ENCODE results near the gene PSMC5. TPM values are rescaled to one million over a fixed set of nuclear protein-coding genes. Genes with fewer than 3 reads are reported as not detected.

Gene PSMC5
- total and polyA plus RNA-seq, 3 experiments from 2014 or later = 201 to 212 (median 208) TPM

- Histone ChIP-seq H3K36me3 (ENCODE audit: insufficient read depth, low read length) (peaks cover 74% of the 10 kb centered on the region), H3K4me3 (ENCODE audit: low read length) (no peak overlapping the region), H3K27ac (ENCODE audit: low read depth, low read length) (no peak overlapping the region), H3K27me3 (ENCODE audit: insufficient read depth, low read length, poor library complexity, severe bottlenecking) (no peaks in the 10 kb centered on the region), H3K4me1 (ENCODE audit: insufficient read depth, low read length) (peaks cover 18% of the 10 kb centered on the region), H3K9me3 (ENCODE audit: low read length) (no peaks in the 10 kb centered on the region)
- Mint-ChIP-seq H3K4me3 (peak overlapping the region in 1 of 7 donors; percentile 49), H3K27me3 (peaks cover 0 to 2% of the 10 kb centered on the region in 2 donors), H3K9me3 (no peaks in the 10 kb centered on the region), H3K27ac (peak overlapping the region in 4 of 8 donors; percentile 12 to 68 (median 48)), H3K4me1 (peaks cover 32 to 51% (median 37%) of the 10 kb centered on the region in 3 donors), H3K36me3 (peaks cover 12 to 94% (median 29%) of the 10 kb centered on the region in 3 donors)
- no peak for DNase-seq
- ChIA-PET POLR2A (interaction anchor here (0.7 kb wide), 1 partner anchor 40 kb away, joined by 3 read pairs; no protein-coding TSS in a partner anchor), CTCF (no interaction called here)
Measured at GRCh38 chr17:63822537-63822936, 4.7 kb upstream of the PSMC5 start.

DNA sequence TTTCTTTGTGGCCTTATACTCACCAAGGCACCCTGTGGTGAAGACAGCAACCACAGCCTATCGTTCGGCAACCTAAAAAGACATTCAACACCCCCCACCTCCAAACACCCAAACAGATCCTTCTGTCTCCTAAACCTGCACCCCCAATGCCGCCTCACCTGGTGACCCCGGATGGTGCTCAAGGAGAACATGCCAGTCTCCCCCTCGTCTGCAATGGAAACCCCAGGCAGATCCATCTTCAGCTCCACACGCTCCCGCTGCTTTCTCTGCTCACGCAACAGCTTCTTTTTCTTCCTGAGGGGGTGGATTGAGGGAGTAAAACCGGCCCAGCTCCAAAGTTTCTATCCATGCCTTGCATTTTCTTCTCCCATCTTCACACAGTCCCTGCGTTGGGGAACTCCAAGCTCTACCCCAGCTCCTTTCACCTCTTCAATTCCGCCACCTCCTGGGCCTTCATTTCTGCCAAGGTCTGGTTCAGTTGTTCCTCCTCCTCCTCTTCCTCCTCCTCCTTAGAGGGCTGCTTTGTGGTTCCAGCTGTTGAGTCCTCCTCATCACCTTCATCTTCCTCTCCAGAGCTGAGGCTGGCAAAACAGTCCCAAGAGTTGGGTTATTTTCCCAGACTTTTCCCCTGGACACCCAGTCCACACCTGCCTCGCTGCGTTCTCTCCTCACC is 3.4 kb upstream of the PSMC5 start:
- peaks cover 12 to 87% (median 25%) of the 10 kb centered on the region in 3 donors for H3K36me3 Mint-ChIP-seq
- peaks cover 0 to 2% of the 10 kb centered on the region in 2 donors for H3K27me3 Mint-ChIP-seq
- Histone ChIP-seq H3K4me3 (ENCODE audit: low read length) (no peak overlapping the region), H3K4me1 (ENCODE audit: insufficient read depth, low read length) (peaks cover 29% of the 10 kb centered on the region), H3K27ac (ENCODE audit: low read depth, low read length) (no peak overlapping the region), H3K9me3 (ENCODE audit: low read length) (no peaks in the 10 kb centered on the region), H3K27me3 (ENCODE audit: insufficient read depth, low read length, poor library complexity, severe bottlenecking) (no peaks in the 10 kb centered on the region), H3K36me3 (ENCODE audit: insufficient read depth, low read length) (peaks cover 61% of the 10 kb centered on the region)
- H3K9me3 Mint-ChIP-seq = no peaks in the 10 kb centered on the region
- DNase-seq = no peak
- peak overlapping the region; percentile 29 to 99 (median 80) for H3K27ac Mint-ChIP-seq
- ChIA-PET CTCF (interaction anchor here (1.5 kb wide), 1 partner anchor 11 kb away, joined by 7 read pairs; no protein-coding TSS in a partner anchor), POLR2A (interaction anchor here (0.6 to 0.9 kb wide), 2 partner anchors 20 to 101 kb away, joined by 3 to 6 read pairs; no protein-coding TSS in a partner anchor)
- H3K4me3 Mint-ChIP-seq = peak overlapping the region in 3 of 7 donors; percentile 19 to 44 (median 25)
- peaks cover 43 to 63% (median 44%) of the 10 kb centered on the region in 3 donors for H3K4me1 Mint-ChIP-seq

- H3K36me3 ChIP-seq (ENCODE audit: insufficient read depth, low read length) = peaks cover 58% of the 10 kb centered on the region
- no peaks in the 10 kb centered on the region for H3K9me3 ChIP-seq (ENCODE audit: low read length)
- CTCF ChIA-PET = interaction anchor here (1.5 kb wide), 1 partner anchor 11 kb away, joined by 7 read pairs; no protein-coding TSS in a partner anchor
- peaks cover 32% of the 10 kb centered on the region for H3K4me1 ChIP-seq (ENCODE audit: insufficient read depth, low read length)
- DNase-seq = no peak
- peaks cover 0 to 2% of the 10 kb centered on the region in 2 donors for H3K27me3 Mint-ChIP-seq
- peaks cover 12 to 87% (median 21%) of the 10 kb centered on the region in 3 donors for H3K36me3 Mint-ChIP-seq
- H3K27ac Mint-ChIP-seq = peak overlapping the region; percentile 7 to 99 (median 74)
- H3K4me1 Mint-ChIP-seq = peaks cover 44 to 69% (median 49%) of the 10 kb centered on the region in 3 donors
- H3K27me3 ChIP-seq (ENCODE audit: insufficient read depth, low read length, poor library complexity, severe bottlenecking) = no peaks in the 10 kb centered on the region
- H3K4me3 Mint-ChIP-seq = peak overlapping the region in 3 of 7 donors; percentile 25 to 44 (median 35)
- H3K4me3 ChIP-seq (ENCODE audit: low read length) = no peak overlapping the region
- no peak overlapping the region for H3K27ac ChIP-seq (ENCODE audit: low read depth, low read length)
- POLR2A ChIA-PET = interaction anchor here (0.6 to 4.2 kb wide), 2 partner anchors 11 to 51 kb away, joined by 4 to 26 read pairs; partner anchors contain the start of genes CCDC47 and DDX42
- no peaks in the 10 kb centered on the region for H3K9me3 Mint-ChIP-seq
Measured at GRCh38 chr17:63824362-63824761, 2.9 kb upstream of the PSMC5 start.

- H3K36me3 Mint-ChIP-seq = peaks cover 24 to 87% (median 29%) of the 10 kb centered on the region in 3 donors
Measured at GRCh38 chr17:63826468-63827001, 696 bp upstream of the PSMC5 start.

GRCh38 chr17:63827801-63828221 is 580 bp downstream of the PSMC5 start:
- Histone ChIP-seq H3K9me3 (ENCODE audit: low read length) (no peaks in the 10 kb centered on the region), H3K27me3 (ENCODE audit: insufficient read depth, low read length, poor library complexity, severe bottlenecking) (no peaks in the 10 kb centered on the region), H3K4me3 (ENCODE audit: low read length) (peak overlapping the region; percentile 94), H3K36me3 (ENCODE audit: insufficient read depth, low read length) (peaks cover 63% of the 10 kb centered on the region), H3K27ac (ENCODE audit: low read depth, low read length) (peak overlapping the region; percentile 78), H3K4me1 (ENCODE audit: insufficient read depth, low read length) (peaks cover 58% of the 10 kb centered on the region)
- DNase-seq = no peak
- Mint-ChIP-seq H3K9me3 (no peaks in the 10 kb centered on the region), H3K36me3 (peaks cover 24 to 87% (median 24%) of the 10 kb centered on the region in 3 donors), H3K27ac (peak overlapping the region; percentile 97 to 100 (median 99)), H3K27me3 (peaks cover 0 to 2% of the 10 kb centered on the region in 2 donors), H3K4me3 (peak overlapping the region; percentile 95 to 100 (median 97)), H3K4me1 (peaks cover 70 to 88% (median 75%) of the 10 kb centered on the region in 3 donors)
- POLR2A ChIA-PET = interaction anchor here (0.8 to 7.8 kb wide), 4 partner anchors 14 to 129 kb away, joined by 3 to 73 read pairs (median 15); partner anchors contain the start of genes CCDC47, DDX42 and SMARCD2
- CTCF ChIA-PET = interaction anchor here (1.0 to 6.1 kb wide), 3 partner anchors 13 to 46 kb away, joined by 3 to 48 read pairs (median 37); partner anchors contain the start of gene SMARCD2

More at GRCh38 chr17:63826468-63827001, 696 bp upstream of the PSMC5 start:
- H3K36me3 ChIP-seq (ENCODE audit: insufficient read depth, low read length) = peaks cover 65% of the 10 kb centered on the region
- no peaks in the 10 kb centered on the region for H3K9me3 Mint-ChIP-seq
- CTCF ChIA-PET = interaction anchor here (1.3 to 6.1 kb wide), 3 partner anchors 14 to 33 kb away, joined by 3 to 48 read pairs (median 37); partner anchors contain the start of gene SMARCD2
- peak overlapping the region; percentile 78 for H3K27ac ChIP-seq (ENCODE audit: low read depth, low read length)
- H3K4me3 Mint-ChIP-seq = peak overlapping the region; percentile 95 to 100 (median 97)
- peak overlapping the region; percentile 94 for H3K4me3 ChIP-seq (ENCODE audit: low read length)
- H3K4me1 Mint-ChIP-seq = peaks cover 62 to 88% (median 70%) of the 10 kb centered on the region in 3 donors
- DNase-seq = no peak
- H3K27me3 ChIP-seq (ENCODE audit: insufficient read depth, low read length, poor library complexity, severe bottlenecking) = no peaks in the 10 kb centered on the region
- peaks cover 49% of the 10 kb centered on the region for H3K4me1 ChIP-seq (ENCODE audit: insufficient read depth, low read length)
- peaks cover 0 to 2% of the 10 kb centered on the region in 2 donors for H3K27me3 Mint-ChIP-seq
- no peaks in the 10 kb centered on the region for H3K9me3 ChIP-seq (ENCODE audit: low read length)
- POLR2A ChIA-PET = interaction anchor here (0.7 to 7.8 kb wide), 4 partner anchors 10 to 126 kb away, joined by 3 to 73 read pairs (median 14); partner anchors contain the start of genes CCDC47, DDX42, LIMD2 and SMARCD2
- peak overlapping the region; percentile 97 to 100 (median 99) for H3K27ac Mint-ChIP-seq

- Mint-ChIP-seq H3K27me3 (peaks cover 0 to 2% of the 10 kb centered on the region in 2 donors), H3K4me1 (peaks cover 68 to 80% (median 75%) of the 10 kb centered on the region in 3 donors), H3K27ac (peak overlapping the region in 6 of 8 donors; percentile 35 to 98 (median 60)), H3K4me3 (peak overlapping the region in 5 of 7 donors; percentile 14 to 97 (median 50)), H3K36me3 (peaks cover 22 to 89% (median 24%) of the 10 kb centered on the region in 3 donors), H3K9me3 (no peaks in the 10 kb centered on the region)
- Histone ChIP-seq H3K9me3 (ENCODE audit: low read length) (no peaks in the 10 kb centered on the region), H3K4me3 (ENCODE audit: low read length) (peak overlapping the region; percentile 94), H3K4me1 (ENCODE audit: insufficient read depth, low read length) (peaks cover 58% of the 10 kb centered on the region), H3K27me3 (ENCODE audit: insufficient read depth, low read length, poor library complexity, severe bottlenecking) (no peaks in the 10 kb centered on the region), H3K27ac (ENCODE audit: low read depth, low read length) (no peak overlapping the region), H3K36me3 (ENCODE audit: insufficient read depth, low read length) (peaks cover 66% of the 10 kb centered on the region)
- ChIA-PET POLR2A (interaction anchor here (7.8 kb wide), 1 partner anchor 12 kb away, joined by 73 read pairs; the partner anchor contains the start of gene SMARCD2), CTCF (interaction anchor here (1.0 to 6.1 kb wide), 3 partner anchors 12 to 47 kb away, joined by 3 to 48 read pairs (median 37); partner anchors contain the start of gene SMARCD2)
- no peak for DNase-seq
Measured at GRCh38 chr17:63828936-63829335, 1.7 kb downstream of the PSMC5 start.

DNA sequence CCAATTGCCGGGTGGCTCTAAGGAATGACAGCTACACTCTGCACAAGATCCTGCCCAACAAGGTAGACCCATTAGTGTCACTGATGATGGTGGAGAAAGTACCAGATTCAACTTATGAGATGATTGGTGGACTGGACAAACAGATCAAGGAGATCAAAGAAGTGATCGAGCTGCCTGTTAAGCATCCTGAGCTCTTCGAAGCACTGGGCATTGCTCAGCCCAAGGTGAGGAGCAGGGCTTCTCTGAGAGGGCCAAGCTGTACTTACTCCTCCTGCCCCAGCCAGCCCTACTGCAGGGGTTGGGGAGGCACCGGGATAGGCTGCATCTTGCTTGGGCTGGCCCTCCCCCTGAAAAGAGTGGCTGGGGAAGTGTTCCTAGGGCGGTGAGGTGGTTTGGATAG is 3.0 kb downstream of the PSMC5 start:
- peak overlapping the region in 7 of 8 donors; percentile 28 to 98 (median 78) for H3K27ac Mint-ChIP-seq
- Histone ChIP-seq H3K27me3 (ENCODE audit: insufficient read depth, low read length, poor library complexity, severe bottlenecking) (no peaks in the 10 kb centered on the region), H3K4me3 (ENCODE audit: low read length) (no peak overlapping the region), H3K27ac (ENCODE audit: low read depth, low read length) (no peak overlapping the region), H3K36me3 (ENCODE audit: insufficient read depth, low read length) (peaks cover 60% of the 10 kb centered on the region), H3K4me1 (ENCODE audit: insufficient read depth, low read length) (peaks cover 66% of the 10 kb centered on the region), H3K9me3 (ENCODE audit: low read length) (no peaks in the 10 kb centered on the region)
- no peak for DNase-seq
- H3K4me3 Mint-ChIP-seq = peak overlapping the region in 6 of 7 donors; percentile 21 to 58 (median 31)
- peaks cover 0 to 3% of the 10 kb centered on the region in 2 donors for H3K27me3 Mint-ChIP-seq
- ChIA-PET POLR2A (interaction anchor here (1.1 to 7.8 kb wide), 3 partner anchors 11 to 135 kb away, joined by 3 to 73 read pairs (median 6); partner anchors contain the start of genes CCDC47, DDX42 and SMARCD2), CTCF (interaction anchor here (4.8 to 6.1 kb wide), 3 partner anchors 10 to 132 kb away, joined by 19 to 48 read pairs (median 37); partner anchors contain the start of gene SMARCD2)
- H3K36me3 Mint-ChIP-seq = peaks cover 15 to 89% (median 20%) of the 10 kb centered on the region in 3 donors
- H3K9me3 Mint-ChIP-seq = no peaks in the 10 kb centered on the region
- peaks cover 70 to 79% (median 78%) of the 10 kb centered on the region in 3 donors for H3K4me1 Mint-ChIP-seq

All from CD8-positive, alpha-beta memory T cell (primary cell).